ENCODE data around the gene GARS1. TPM values are rescaled to one million over a fixed set of nuclear protein-coding genes. Genes with fewer than 3 reads are reported as not detected.
A peak's percentile ranks its signal among the peaks of the same experiment; 100 is the strongest.

Gene GARS1
- total RNA-seq, 1 experiment from 2014 or later = 95.4 TPM

GRCh38 chr7:30562909-30563308 lies 31.8 kb upstream of the GARS1 start:
- CTCF ChIA-PET = interaction anchor here (1.1 to 2.7 kb wide), 4 partner anchors 11 to 287 kb away, joined by 3 to 20 read pairs (median 16); no protein-coding TSS in a partner anchor
- Histone ChIP-seq H3K27ac (ENCODE audit: low read length) (peak overlapping the region; percentile 94), H4K20me1 (ENCODE audit: low read length) (no peaks in the 10 kb centered on the region), H3F3A (ENCODE audit: low read length, unreplicated experiment) (no peaks in the 10 kb centered on the region), H3K79me2 (ENCODE audit: low read length) (no peaks in the 10 kb centered on the region), H3K4me3 (ENCODE audit: low read length) (peak overlapping the region; percentile 14), H3K36me3 (ENCODE audit: low read depth, low read length) (no peaks in the 10 kb centered on the region), H3K9me3 (ENCODE audit: low read length) (no peaks in the 10 kb centered on the region), H3K9ac (ENCODE audit: low read length) (peak overlapping the region; percentile 75), H3K4me2 (ENCODE audit: low read length) (peak overlapping the region; percentile 70), H2AFZ (ENCODE audit: low read length) (peak overlapping the region; percentile 42; the same call in 1 of the 2 replicates), H3K9me2 (replicated peaks; ENCODE audit: low read length) (no peaks in the 10 kb centered on the region), H3K4me1 (ENCODE audit: insufficient read depth, low read length) (peaks cover 35% of the 10 kb centered on the region), H3K27me3 (ENCODE audit: low read length) (no peaks in the 10 kb centered on the region)
- POLR2A ChIA-PET (ENCODE audit: unreplicated experiment) = interaction anchor here (0.6 to 0.7 kb wide), 2 partner anchors 11 to 232 kb away, joined by 3 read pairs; no protein-coding TSS in a partner anchor
- DNase-seq (no peak), ATAC-seq (no peak)
- TF ChIP-seq EZH2 (IDR thresholded peaks at IDR 0.05; ENCODE audit: low read length, unreplicated experiment) (no peak), EZH2phosphoT487 (IDR thresholded peaks at IDR 0.05; ENCODE audit: borderline replicate concordance, low read length) (no peak)
- TF ChIP-seq, protein P1, sequence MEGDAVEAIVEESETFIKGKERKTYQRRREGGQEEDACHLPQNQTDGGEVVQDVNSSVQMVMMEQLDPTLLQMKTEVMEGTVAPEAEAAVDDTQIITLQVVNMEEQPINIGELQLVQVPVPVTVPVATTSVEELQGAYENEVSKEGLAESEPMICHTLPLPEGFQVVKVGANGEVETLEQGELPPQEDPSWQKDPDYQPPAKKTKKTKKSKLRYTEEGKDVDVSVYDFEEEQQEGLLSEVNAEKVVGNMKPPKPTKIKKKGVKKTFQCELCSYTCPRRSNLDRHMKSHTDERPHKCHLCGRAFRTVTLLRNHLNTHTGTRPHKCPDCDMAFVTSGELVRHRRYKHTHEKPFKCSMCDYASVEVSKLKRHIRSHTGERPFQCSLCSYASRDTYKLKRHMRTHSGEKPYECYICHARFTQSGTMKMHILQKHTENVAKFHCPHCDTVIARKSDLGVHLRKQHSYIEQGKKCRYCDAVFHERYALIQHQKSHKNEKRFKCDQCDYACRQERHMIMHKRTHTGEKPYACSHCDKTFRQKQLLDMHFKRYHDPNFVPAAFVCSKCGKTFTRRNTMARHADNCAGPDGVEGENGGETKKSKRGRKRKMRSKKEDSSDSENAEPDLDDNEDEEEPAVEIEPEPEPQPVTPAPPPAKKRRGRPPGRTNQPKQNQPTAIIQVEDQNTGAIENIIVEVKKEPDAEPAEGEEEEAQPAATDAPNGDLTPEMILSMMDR (conservative IDR thresholded peaks at IDR 0.05; ENCODE audit: low read depth, low read length) = no peak
- TSS peak; percentile 18 for BruUV-seq (replicated peaks)
- intact Hi-C loops (cut with micrococcal nuclease) = loop anchor here (1.0 to 5.0 kb wide), 4 partner anchors 15 to 401 kb away; no protein-coding TSS in a partner anchor

DNA sequence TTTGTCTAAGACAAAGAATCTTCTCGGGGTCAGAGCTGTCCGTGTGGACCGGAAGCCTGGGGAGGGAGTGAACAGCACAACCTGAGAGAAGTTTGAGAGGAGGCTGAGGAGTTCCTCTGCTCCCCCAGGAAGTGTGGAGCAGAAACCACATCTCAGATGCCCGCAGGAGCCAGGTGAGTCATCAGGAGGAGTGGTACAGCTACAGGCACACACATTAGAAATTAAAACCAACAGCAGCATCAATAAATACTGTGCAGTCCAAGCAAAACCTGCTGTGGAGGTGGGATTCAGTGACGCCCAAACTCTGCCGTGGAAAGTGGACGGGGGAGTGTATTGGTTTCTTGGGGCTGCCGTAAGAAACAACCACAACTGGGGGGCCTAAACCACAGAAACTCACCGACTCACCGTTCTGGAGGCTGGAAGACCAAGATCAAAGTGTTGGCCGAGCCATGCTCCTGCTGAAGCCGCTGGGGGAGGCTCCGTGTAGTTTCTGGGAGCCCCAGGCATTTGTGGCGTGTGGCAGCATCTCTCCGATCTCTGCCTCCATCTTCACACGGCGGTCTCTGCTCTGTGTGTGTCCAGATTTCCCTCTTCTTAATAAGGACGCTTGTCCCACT lies 31.2 kb upstream of the GARS1 start:
- Histone ChIP-seq H3K9ac (ENCODE audit: low read length) (peak overlapping the region; percentile 75), H3K9me2 (replicated peaks; ENCODE audit: low read length) (no peaks in the 10 kb centered on the region), H3K36me3 (ENCODE audit: low read depth, low read length) (no peaks in the 10 kb centered on the region), H3K4me2 (ENCODE audit: low read length) (peak overlapping the region; percentile 70), H3F3A (ENCODE audit: low read length, unreplicated experiment) (no peaks in the 10 kb centered on the region), H4K20me1 (ENCODE audit: low read length) (no peaks in the 10 kb centered on the region), H3K4me1 (ENCODE audit: insufficient read depth, low read length) (peaks cover 35% of the 10 kb centered on the region), H3K79me2 (ENCODE audit: low read length) (no peaks in the 10 kb centered on the region), H3K4me3 (ENCODE audit: low read length) (peak overlapping the region; percentile 23; the same call in 1 of the 2 replicates), H3K27me3 (ENCODE audit: low read length) (no peaks in the 10 kb centered on the region), H3K27ac (ENCODE audit: low read length) (peak overlapping the region; percentile 94), H3K9me3 (ENCODE audit: low read length) (no peaks in the 10 kb centered on the region), H2AFZ (ENCODE audit: low read length) (peak overlapping the region; percentile 42; the same call in 1 of the 2 replicates)
- BruUV-seq (replicated peaks) = TSS peak; percentile 46
- ChIA-PET CTCF (interaction anchor here (0.7 to 2.7 kb wide), 11 partner anchors 12 to 288 kb away, joined by 3 to 20 read pairs (median 4); partner anchors contain the start of gene NOD1), POLR2A (ENCODE audit: unreplicated experiment) (interaction anchor here (0.6 to 0.7 kb wide), 2 partner anchors 12 to 232 kb away, joined by 3 read pairs; no protein-coding TSS in a partner anchor)
- peak; percentile 87 for DNase-seq
- no peak for TF ChIP-seq EZH2 (IDR thresholded peaks at IDR 0.05; ENCODE audit: low read length, unreplicated experiment)
- TF ChIP-seq, protein P1 (conservative IDR thresholded peaks at IDR 0.05; ENCODE audit: low read depth, low read length) = no peak
- TF ChIP-seq EZH2phosphoT487 (IDR thresholded peaks at IDR 0.05; ENCODE audit: borderline replicate concordance, low read length) = no peak
- peak; percentile 88 for ATAC-seq
- intact Hi-C loops (cut with micrococcal nuclease) = loop anchor here (1.0 to 5.0 kb wide), 4 partner anchors 15 to 401 kb away; no protein-coding TSS in a partner anchor
